SJCRH30 (cell line): ENCODE results near the gene MPRIP. TPM values are rescaled to one million over a fixed set of nuclear protein-coding genes. Genes with fewer than 3 reads are reported as not detected.
"Not testable (repeated sequence)": the region's sequence is repeated elsewhere in the genome, so short reads cannot be mapped to it uniquely, and the experiment has no call there.

Experiments used
- DNase-seq, 2 experiments: peaks; one replicate each; pipeline ENCODE4 v3.0.0-alpha.2; 2015 to 2020
- H3K27ac ChIP-seq: fragments of 250-450 bp; sonication (Bioruptor Pico); 2 replicates; pipeline ENCODE4 v1.5.1; 2020; ENCODE audit warnings: mild to moderate bottlenecking, moderate library complexity
- H3K27me3 ChIP-seq: fragments of 250-450 bp; sonication (Bioruptor Pico); 2 replicates; pipeline ENCODE4 v1.5.1; 2020; ENCODE audit warnings: mild to moderate bottlenecking, moderate library complexity
- H3K36me3 ChIP-seq: fragments of 250-450 bp; sonication (Bioruptor Pico); 2 replicates; pipeline ENCODE4 v1.5.1; 2020; ENCODE audit warnings: mild to moderate bottlenecking, moderate library complexity
- H3K4me1 ChIP-seq: fragments of 250-450 bp; sonication (Bioruptor Pico); 2 replicates; pipeline ENCODE4 v1.5.1; 2020; ENCODE audit warnings: mild to moderate bottlenecking, moderate library complexity
- H3K4me3 ChIP-seq: fragments of 250-450 bp; sonication (Bioruptor Pico); 2 replicates; pipeline ENCODE4 v1.5.1; 2020; ENCODE audit warnings: mild to moderate bottlenecking, moderate library complexity
- H3K9me3 ChIP-seq: fragments of 250-450 bp; sonication (Bioruptor Pico); replicated peaks from 2 replicates; pipeline ENCODE4 v1.5.1; 2020; ENCODE audit warnings: mild to moderate bottlenecking, moderate library complexity
- total RNA-seq: library from RNA; depleted of rRNA; stranded (reverse); fragments of >200 nt; shearing (Covaris generic); gene quantifications from 2 replicates; pipeline ENCODE4 v1.2.3, GENCODE V29; 2014; rRNA removed

Gene MPRIP
- 312 and 334 TPM in 2 replicates for total RNA-seq

GRCh38 chr17:17042384-17042736, at the start of gene MPRIP:
Gene MPRIP, plus strand, starts transcription at chr17:17042457. Its CDS starts 392 bp downstream, at chr17:17042849.
- H3K4me1 ChIP-seq = peaks cover 21% of the 10 kb centered on the region
- H3K36me3 ChIP-seq = peaks cover 15% of the 10 kb centered on the region
- H3K27ac ChIP-seq = peak within 1 kb of the TSS; percentile 69

GRCh38 chr17:16994631-16995030, 47.6 kb upstream of the MPRIP start:
- H3K4me3 ChIP-seq = no peak overlapping the region
- DNase-seq = no peak
- no peaks in the 10 kb centered on the region for H3K36me3 ChIP-seq
- peaks cover 3% of the 10 kb centered on the region; the same call in 1 of the 2 replicates for H3K27me3 ChIP-seq
- no peak overlapping the region for H3K27ac ChIP-seq
- H3K9me3 ChIP-seq = no peaks in the 10 kb centered on the region; the same call in 1 of the 2 replicates
- H3K4me1 ChIP-seq = no peaks in the 10 kb centered on the region

More at GRCh38 chr17:17042384-17042736, at the start of gene MPRIP:
- Histone ChIP-seq H3K27me3 (no peaks in the 10 kb centered on the region), H3K4me3 (peak within 1 kb of the TSS; percentile 88), H3K9me3 (peaks cover 10% of the 10 kb centered on the region; the same call in 1 of the 2 replicates)
- no peak for DNase-seq

- Histone ChIP-seq H3K4me1 (no peaks in the 10 kb centered on the region), H3K27ac (no peak overlapping the region), H3K36me3 (no peaks in the 10 kb centered on the region)
Measured at GRCh38 chr17:16995930-16996329, 46.3 kb upstream of the MPRIP start.

GRCh38 chr17:16996726-16997125, 45.5 kb upstream of the MPRIP start:
- DNase-seq, H3K27ac ChIP-seq, H3K4me3 ChIP-seq, H3K4me1 ChIP-seq, H3K9me3 ChIP-seq, H3K36me3 ChIP-seq, H3K27me3 ChIP-seq: not testable (repeated sequence)

More at GRCh38 chr17:16995930-16996329, 46.3 kb upstream of the MPRIP start:
- peaks cover 3% of the 10 kb centered on the region; the same call in 1 of the 2 replicates for H3K27me3 ChIP-seq
- H3K9me3 ChIP-seq = no peaks in the 10 kb centered on the region; the same call in 1 of the 2 replicates
- no peak for DNase-seq
- no peak overlapping the region for H3K4me3 ChIP-seq

GRCh38 chr17:16997514-16998429, 44.5 kb upstream of the MPRIP start:
- peaks cover 3% of the 10 kb centered on the region; the same call in 1 of the 2 replicates for H3K27me3 ChIP-seq
- no peaks in the 10 kb centered on the region for H3K4me1 ChIP-seq
- H3K4me3 ChIP-seq = no peak overlapping the region
- H3K27ac ChIP-seq = no peak overlapping the region
- DNase-seq = no peak
- no peaks in the 10 kb centered on the region; the same call in 1 of the 2 replicates for H3K9me3 ChIP-seq
- no peaks in the 10 kb centered on the region for H3K36me3 ChIP-seq

- no peak for DNase-seq
- Histone ChIP-seq H3K27me3 (peaks cover 3% of the 10 kb centered on the region; the same call in 1 of the 2 replicates), H3K36me3 (no peaks in the 10 kb centered on the region), H3K27ac (no peak overlapping the region), H3K4me1 (no peaks in the 10 kb centered on the region), H3K9me3 (no peaks in the 10 kb centered on the region), H3K4me3 (no peak overlapping the region)
Measured at GRCh38 chr17:16999931-17000625, 42.2 kb upstream of the MPRIP start.

- DNase-seq = no peak
- no peaks in the 10 kb centered on the region for H3K9me3 ChIP-seq
Measured at GRCh38 chr17:17001076-17001777, 41.0 kb upstream of the MPRIP start.

GRCh38 chr17:17001874-17002520, 40.3 kb upstream of the MPRIP start:
- peaks cover 3% of the 10 kb centered on the region; the same call in 1 of the 2 replicates for H3K27me3 ChIP-seq
- no peak overlapping the region for H3K27ac ChIP-seq
- DNase-seq = peak; percentile 86 to 96
- no peaks in the 10 kb centered on the region for H3K4me1 ChIP-seq
- H3K9me3 ChIP-seq = no peaks in the 10 kb centered on the region
- H3K36me3 ChIP-seq = no peaks in the 10 kb centered on the region
- H3K4me3 ChIP-seq = no peak overlapping the region

More at GRCh38 chr17:17001076-17001777, 41.0 kb upstream of the MPRIP start:
- Histone ChIP-seq H3K27me3 (peaks cover 3% of the 10 kb centered on the region; the same call in 1 of the 2 replicates), H3K36me3 (no peaks in the 10 kb centered on the region), H3K27ac (no peak overlapping the region), H3K4me1 (no peaks in the 10 kb centered on the region), H3K4me3 (no peak overlapping the region)

- not testable (repeated sequence) for H3K36me3 ChIP-seq, H3K27me3 ChIP-seq, H3K4me1 ChIP-seq, H3K27ac ChIP-seq, H3K9me3 ChIP-seq, H3K4me3 ChIP-seq, DNase-seq
Measured at GRCh38 chr17:17002731-17003715, 39.2 kb upstream of the MPRIP start.

GRCh38 chr17:17004251-17004996, 37.8 kb upstream of the MPRIP start:
- H3K27ac ChIP-seq = no peak overlapping the region
- DNase-seq = no peak
- no peaks in the 10 kb centered on the region for H3K36me3 ChIP-seq
- H3K9me3 ChIP-seq = no peaks in the 10 kb centered on the region
- peaks cover 3% of the 10 kb centered on the region; the same call in 1 of the 2 replicates for H3K27me3 ChIP-seq
- peaks cover 3% of the 10 kb centered on the region; the same call in 1 of the 2 replicates for H3K4me1 ChIP-seq
- no peak overlapping the region for H3K4me3 ChIP-seq

GRCh38 chr17:17004997-17005614, 37.2 kb upstream of the MPRIP start:
- not testable (repeated sequence) for H3K4me3 ChIP-seq, H3K4me1 ChIP-seq, DNase-seq, H3K27me3 ChIP-seq, H3K36me3 ChIP-seq, H3K9me3 ChIP-seq, H3K27ac ChIP-seq

- peak; percentile 61 to 71 for DNase-seq
- not testable (repeated sequence) for H3K4me3 ChIP-seq, H3K36me3 ChIP-seq, H3K9me3 ChIP-seq, H3K27ac ChIP-seq, H3K27me3 ChIP-seq, H3K4me1 ChIP-seq
Measured at GRCh38 chr17:17007891-17008290, 34.4 kb upstream of the MPRIP start.
